ENCODE results near the gene ZNF182.

- no peak for TF ChIP-seq FOXP1 (CRISPR knock-in tag; IDR thresholded peaks at IDR 0.05; ENCODE audit: borderline replicate concordance)
- TF ChIP-seq, protein P1, sequence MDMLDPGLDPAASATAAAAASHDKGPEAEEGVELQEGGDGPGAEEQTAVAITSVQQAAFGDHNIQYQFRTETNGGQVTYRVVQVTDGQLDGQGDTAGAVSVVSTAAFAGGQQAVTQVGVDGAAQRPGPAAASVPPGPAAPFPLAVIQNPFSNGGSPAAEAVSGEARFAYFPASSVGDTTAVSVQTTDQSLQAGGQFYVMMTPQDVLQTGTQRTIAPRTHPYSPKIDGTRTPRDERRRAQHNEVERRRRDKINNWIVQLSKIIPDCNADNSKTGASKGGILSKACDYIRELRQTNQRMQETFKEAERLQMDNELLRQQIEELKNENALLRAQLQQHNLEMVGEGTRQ (CRISPR knock-in tag; IDR thresholded peaks at IDR 0.05), result no peak
Observed at GRCh38 chrX:47958761-47959342, 44.9 kb downstream of the ZNF182 start.
